ENCODE data around the gene CNTF. TPM values are rescaled to one million over a fixed set of nuclear protein-coding genes. Genes with fewer than 3 reads are reported as not detected.

CNTF gene
- total RNA-seq, 4 donors from 2014 or later, result 1.2 to 2.4 (median 1.6) TPM

- Histone ChIP-seq H3K4me1 (peaks cover 0 to 17% (median 0%) of the 10 kb centered on the region in 3 donors), H3K9me3 (peaks cover 0 to 7% (median 0%) of the 10 kb centered on the region in 3 donors), H3K27me3 (peaks cover 7% of the 10 kb centered on the region), H3K27ac (no peak overlapping the region), H3K4me3 (no peak overlapping the region), H3K36me3 (no peaks in the 10 kb centered on the region)
- 53 to 66% methylated on average over 7 of the region's 7 CpGs for WGBS, 2 donors (ENCODE audit: low coverage in 1 of 2)
- TF ChIP-seq CTCF (IDR thresholded peaks at IDR 0.05) (no peak), POLR2AphosphoS5 (IDR thresholded peaks at IDR 0.05) (no peak), POLR2A (IDR thresholded peaks at IDR 0.05) (no peak), EP300 (IDR thresholded peaks at IDR 0.05) (no peak)
- ATAC-seq, result no peak
Measured at GRCh38 chr11:58641803-58642581, 19.5 kb downstream of the CNTF start.

- Histone ChIP-seq H3K4me3 (no peak overlapping the region), H3K36me3 (no peaks in the 10 kb centered on the region), H3K27me3 (peaks cover 7% of the 10 kb centered on the region), H3K27ac (no peak overlapping the region), H3K9me3 (peaks cover 0 to 7% (median 0%) of the 10 kb centered on the region in 3 donors), H3K4me1 (peaks cover 0 to 2% (median 0%) of the 10 kb centered on the region in 3 donors)
- TF ChIP-seq POLR2AphosphoS5 (IDR thresholded peaks at IDR 0.05) (no peak), EP300 (IDR thresholded peaks at IDR 0.05) (no peak), POLR2A (IDR thresholded peaks at IDR 0.05) (no peak), CTCF (IDR thresholded peaks at IDR 0.05) (no peak)
- ATAC-seq, result no peak
Measured at GRCh38 chr11:58645854-58646253, 23.4 kb downstream of the CNTF start.

GRCh38 chr11:58647141-58647699, 24.8 kb downstream of the CNTF start:
- Histone ChIP-seq H3K4me1 (no peaks in the 10 kb centered on the region), H3K4me3 (no peak overlapping the region), H3K9me3 (peaks cover 0 to 7% (median 0%) of the 10 kb centered on the region in 3 donors), H3K27me3 (peaks cover 7% of the 10 kb centered on the region), H3K36me3 (no peaks in the 10 kb centered on the region), H3K27ac (no peak overlapping the region)
- no peak for ATAC-seq
- 90 to 100% methylated on average over 2 of the region's 2 CpGs for WGBS, 2 donors (ENCODE audit: low coverage in 1 of 2)
- TF ChIP-seq EP300 (IDR thresholded peaks at IDR 0.05), result no peak
- TF ChIP-seq CTCF (IDR thresholded peaks at IDR 0.05), result no peak
- TF ChIP-seq POLR2A (IDR thresholded peaks at IDR 0.05), result no peak
- no peak for TF ChIP-seq POLR2AphosphoS5 (IDR thresholded peaks at IDR 0.05)

GRCh38 chr11:58647866-58648265, 25.4 kb downstream of the CNTF start:
- no peak overlapping the region for H3K27ac ChIP-seq
- no peaks in the 10 kb centered on the region for H3K4me1 ChIP-seq
- H3K4me3 ChIP-seq, result no peak overlapping the region
- H3K9me3 ChIP-seq, result peaks cover 0 to 7% (median 0%) of the 10 kb centered on the region in 3 donors
- ATAC-seq, result no peak
- WGBS, 2 donors (ENCODE audit: low coverage in 1 of 2), result 92% methylated on average over 1 of the region's 1 CpG; no CpG with 5 or more reads in 1 of the 2 donors
- no peak for TF ChIP-seq POLR2A (IDR thresholded peaks at IDR 0.05)
- no peak for TF ChIP-seq EP300 (IDR thresholded peaks at IDR 0.05)
- no peak for TF ChIP-seq POLR2AphosphoS5 (IDR thresholded peaks at IDR 0.05)
- no peak for TF ChIP-seq CTCF (IDR thresholded peaks at IDR 0.05)
- H3K27me3 ChIP-seq, result peaks cover 7% of the 10 kb centered on the region
- H3K36me3 ChIP-seq, result no peaks in the 10 kb centered on the region

DNA sequence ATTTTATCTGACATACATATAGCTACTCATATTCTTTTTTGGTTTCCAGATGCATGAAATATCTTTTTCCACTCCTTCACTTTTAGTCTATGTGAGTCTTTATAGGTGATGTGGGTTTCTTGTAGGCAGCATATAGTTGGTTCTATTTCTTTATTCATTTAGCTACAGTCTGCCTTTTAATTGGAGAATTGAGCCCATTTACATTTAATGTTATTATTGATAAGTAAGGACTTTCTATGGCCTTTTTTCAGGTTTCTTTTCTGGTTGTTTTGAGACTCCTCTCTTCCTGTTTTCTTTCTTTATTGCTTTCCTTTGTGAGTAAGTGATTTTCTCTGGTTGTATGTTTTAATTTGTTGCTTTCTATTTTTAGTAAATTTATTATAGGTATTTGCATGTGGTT, 27.2 kb downstream of the CNTF start:
- H3K27me3 ChIP-seq, result peaks cover 7% of the 10 kb centered on the region
- peaks cover 0 to 7% (median 0%) of the 10 kb centered on the region in 3 donors for H3K9me3 ChIP-seq
- no peak for TF ChIP-seq EP300 (IDR thresholded peaks at IDR 0.05)
- TF ChIP-seq CTCF (IDR thresholded peaks at IDR 0.05), result no peak
- no peak for TF ChIP-seq POLR2A (IDR thresholded peaks at IDR 0.05)
- no peak for TF ChIP-seq POLR2AphosphoS5 (IDR thresholded peaks at IDR 0.05)
- no peak for ATAC-seq
- H3K27ac ChIP-seq, result no peak overlapping the region
- H3K36me3 ChIP-seq, result no peaks in the 10 kb centered on the region
- H3K4me1 ChIP-seq, result peaks cover 0 to 5% (median 0%) of the 10 kb centered on the region in 3 donors
- no peak overlapping the region for H3K4me3 ChIP-seq

All from gastroesophageal sphincter (tissue), 4 donors.